HuH-7 (cell line): Measurements from ENCODE around the gene MINDY4.

Experiments
- DNase-seq: peaks from one replicate; pipeline ENCODE4 v3.0.0; 2011; ENCODE audit warnings: low spot score

Gene MINDY4

DNA sequence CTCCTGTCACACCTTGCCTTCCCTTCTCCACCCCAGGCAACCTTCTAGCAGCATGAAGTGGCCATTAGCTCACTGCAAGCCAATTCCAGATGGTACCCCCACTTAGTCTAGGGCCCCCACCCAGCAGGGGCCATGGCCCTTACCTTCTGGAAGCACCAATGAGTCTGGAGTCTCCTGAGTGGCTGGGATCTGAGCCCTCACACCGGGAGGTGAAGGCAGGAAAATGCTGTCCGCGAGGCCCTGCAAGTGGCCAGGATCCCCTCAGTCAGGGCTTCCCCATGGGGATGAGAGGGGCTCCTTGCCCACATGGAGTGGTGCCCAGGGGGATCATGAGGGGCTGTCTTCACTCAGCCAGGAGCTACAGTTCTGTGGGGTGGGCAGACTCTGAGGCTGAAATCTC is 145.0 kb downstream of the MINDY4 start:
- no peak for DNase-seq

DNA sequence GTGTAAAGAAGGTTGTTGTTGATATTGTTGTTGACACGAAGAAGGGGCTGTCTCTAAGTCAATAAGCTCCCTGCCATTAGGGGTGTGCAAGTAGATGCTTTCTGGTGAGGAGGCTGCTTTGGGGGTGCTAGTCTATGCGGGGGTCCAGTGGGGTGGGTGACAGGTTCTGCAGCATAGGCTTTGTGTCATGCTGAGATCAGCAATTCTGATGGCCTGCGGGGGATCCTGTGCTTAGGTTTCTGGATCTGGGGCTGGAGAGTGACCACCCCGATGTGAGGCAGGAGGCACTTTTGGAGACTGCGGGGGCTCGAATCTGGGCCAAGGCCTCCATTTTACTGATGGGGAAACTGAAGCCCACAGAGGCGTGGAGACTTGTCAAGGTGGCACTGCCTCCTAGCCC is 145.6 kb downstream of the MINDY4 start:
- no peak for DNase-seq

DNA sequence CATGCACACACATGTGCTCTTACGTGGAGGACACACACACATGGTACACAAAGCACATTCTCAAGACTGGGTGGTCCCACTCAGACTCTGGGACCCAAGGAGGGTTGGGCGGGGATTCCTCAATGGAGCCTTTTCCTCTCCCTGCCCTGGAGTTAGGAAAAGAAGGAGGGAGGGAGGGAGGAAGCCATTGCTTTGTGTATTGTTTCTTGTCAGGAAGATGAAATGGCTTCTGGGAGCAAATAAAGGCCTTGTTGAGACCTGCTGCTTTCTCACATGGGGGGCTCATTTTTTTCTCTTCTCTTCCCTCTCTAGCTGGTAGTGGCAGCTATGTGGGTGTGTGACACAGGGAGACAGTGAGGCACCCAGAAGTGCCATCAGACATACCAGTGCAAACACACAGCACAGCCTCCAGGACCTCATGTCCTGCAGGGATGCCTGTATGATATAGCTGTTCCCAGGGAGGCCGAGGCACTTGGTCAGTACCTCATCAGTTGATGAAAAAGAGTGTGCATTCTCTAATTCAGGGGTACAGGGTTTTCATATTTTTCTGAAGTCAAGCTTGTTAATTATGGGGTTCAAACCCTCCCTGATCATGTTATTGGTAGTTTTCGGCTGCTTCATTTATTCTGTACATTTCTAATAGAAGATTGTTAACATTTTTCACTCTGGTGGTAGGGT is 146.1 kb downstream of the MINDY4 start:
- no peak for DNase-seq

DNA sequence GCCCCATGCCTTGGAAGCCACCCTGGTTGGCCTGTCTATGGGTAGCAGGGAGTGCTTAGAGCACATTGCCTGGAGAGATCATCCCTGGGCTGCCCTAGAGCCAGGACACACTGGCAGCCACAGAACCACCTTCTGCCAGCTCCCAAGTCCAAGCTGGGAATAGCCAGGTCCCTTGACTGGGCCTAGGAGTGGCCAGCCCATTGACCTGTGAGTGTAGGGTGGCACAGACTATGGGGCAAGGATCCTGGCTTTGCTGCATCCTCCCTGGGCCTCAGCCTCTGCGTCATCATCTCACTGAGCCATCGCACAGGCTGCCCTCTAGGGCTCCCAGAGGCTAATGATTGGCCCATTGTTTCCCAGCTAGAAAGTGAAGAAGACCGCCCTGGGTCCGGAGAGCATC is 147.5 kb downstream of the MINDY4 start:
- no peak for DNase-seq

DNA sequence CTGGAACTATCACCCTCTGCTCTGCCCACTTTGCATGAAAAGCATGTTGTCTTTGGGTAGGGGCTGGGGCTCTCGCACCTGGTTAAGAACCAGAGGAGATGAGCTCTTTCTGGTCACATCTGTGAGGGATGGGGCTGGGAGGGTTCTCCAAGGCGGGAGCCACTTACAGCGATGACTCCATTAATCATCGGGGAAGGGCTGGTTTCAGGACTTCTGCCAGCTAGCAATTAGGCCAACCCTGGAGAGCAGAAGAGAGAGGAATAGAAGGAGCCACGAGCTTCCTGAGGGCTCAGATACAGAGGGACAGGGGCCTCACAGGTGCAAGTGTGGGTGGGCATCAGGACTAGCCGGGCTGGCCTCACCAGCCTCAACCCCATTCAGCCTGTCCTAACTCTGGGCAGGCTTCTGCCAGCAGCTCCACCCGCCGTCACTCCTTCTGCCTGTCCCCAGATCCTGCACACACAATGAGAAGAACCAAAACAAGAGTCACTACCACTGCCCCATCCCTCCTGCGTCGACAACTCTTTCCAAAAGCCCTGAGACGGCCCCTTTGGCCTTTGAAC is 148.9 kb downstream of the MINDY4 start:
- no peak for DNase-seq

DNA sequence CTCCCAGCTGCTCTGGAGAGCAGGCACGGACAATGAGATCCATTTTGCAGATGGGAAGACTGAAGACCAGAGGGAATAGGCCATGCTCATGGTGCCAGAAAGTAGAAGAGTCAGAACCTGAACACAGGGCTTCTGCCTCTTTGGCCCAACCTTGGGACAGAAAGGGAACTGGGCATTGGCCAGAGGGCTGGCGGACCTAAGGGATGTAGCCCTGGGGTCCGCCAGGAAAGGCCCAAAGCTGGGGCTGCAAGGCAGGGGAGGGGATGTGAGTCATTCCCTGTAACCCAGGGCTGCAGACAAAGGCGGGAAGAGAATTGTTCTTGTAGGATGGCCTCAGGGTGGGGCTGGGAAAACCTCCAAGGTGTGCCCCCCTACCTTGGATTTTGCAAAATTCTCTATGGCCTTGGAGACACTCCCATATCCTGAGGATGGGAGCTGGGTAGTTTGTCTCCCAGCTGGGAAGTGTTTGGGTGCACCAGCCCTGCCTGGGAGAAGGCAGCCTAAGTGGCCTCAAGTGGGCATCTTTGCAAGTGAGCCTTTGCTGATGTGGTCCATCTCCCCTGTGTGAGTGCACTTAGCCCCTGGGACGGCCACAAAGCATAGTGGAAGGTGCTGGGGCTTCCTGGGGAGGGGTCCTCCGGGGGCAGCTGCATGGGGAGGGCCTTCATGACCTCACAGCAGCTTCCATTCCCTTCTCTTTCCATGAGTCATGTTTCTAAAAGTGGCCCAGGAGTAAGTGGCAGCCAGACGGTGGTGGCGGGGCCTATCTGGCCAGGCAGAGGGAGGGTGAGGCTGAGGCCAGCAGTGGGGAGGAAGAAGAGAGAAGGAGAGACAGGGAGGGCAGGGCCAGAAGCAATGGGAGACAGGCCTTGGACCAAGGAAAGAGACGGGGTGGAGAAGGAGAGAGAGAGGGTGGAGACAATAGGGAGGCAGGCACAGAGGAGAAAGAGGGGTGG is 149.6 kb downstream of the MINDY4 start:
- no peak for DNase-seq

DNA sequence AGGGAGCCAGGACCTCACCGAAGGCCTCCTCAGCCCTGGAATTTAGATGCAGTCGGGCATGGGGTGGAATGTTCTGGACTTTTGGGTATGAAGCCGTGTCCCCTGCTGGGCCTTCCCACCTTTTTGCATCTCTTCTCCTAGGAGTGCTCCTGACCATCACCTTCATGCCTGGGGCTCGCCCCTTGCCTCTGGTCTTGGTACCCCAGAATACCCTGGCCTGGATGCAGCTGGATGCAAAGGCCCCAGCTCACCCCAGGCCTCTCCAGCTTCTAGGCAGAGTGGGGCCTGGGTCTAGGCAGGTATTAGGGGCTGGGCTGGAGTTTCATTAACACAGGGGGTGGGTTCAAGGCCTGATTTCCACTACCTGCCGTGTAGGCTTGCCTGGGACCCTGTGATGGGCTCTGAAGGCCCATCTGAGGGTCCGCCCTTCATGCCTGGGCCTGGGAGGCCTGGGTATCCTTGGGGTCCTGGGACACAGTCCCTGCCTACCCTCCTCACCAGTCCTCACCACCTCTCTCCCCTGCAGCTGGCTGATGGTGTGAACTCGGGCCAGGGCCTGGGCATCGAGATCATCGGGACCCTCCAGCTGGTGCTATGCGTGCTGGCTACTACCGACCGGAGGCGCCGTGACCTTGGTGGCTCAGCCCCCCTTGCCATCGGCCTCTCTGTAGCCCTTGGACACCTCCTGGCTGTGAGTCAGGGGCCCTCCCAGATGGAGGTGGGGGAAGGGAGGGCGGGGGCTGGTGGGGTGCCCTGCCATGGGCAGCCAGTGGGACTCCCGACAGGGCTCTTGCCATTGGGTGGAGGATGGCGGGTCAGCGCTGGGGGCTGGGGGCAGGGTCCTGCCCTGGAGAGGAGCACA is 150.6 kb downstream of the MINDY4 start:
- DNase-seq: no peak

DNA sequence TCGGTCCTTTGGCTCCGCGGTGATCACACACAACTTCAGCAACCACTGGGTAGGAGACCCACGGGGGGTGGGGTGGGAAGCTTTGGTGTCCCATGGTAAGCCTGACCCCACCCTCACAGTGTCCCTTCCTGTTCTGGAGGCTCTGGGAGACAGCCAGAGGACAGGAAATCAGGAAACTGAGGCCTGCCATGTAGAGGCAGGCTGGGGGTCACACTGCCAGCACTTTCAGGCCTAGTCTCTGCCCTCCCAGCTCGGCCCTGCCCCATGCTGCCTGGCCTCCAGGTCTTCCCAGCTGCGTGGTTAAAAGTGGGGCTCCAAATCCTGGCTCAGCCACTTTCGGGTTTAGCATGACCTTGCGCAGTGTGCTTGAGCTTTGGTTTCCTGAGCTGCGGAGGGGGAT is 151.4 kb downstream of the MINDY4 start:
- DNase-seq: no peak

DNA sequence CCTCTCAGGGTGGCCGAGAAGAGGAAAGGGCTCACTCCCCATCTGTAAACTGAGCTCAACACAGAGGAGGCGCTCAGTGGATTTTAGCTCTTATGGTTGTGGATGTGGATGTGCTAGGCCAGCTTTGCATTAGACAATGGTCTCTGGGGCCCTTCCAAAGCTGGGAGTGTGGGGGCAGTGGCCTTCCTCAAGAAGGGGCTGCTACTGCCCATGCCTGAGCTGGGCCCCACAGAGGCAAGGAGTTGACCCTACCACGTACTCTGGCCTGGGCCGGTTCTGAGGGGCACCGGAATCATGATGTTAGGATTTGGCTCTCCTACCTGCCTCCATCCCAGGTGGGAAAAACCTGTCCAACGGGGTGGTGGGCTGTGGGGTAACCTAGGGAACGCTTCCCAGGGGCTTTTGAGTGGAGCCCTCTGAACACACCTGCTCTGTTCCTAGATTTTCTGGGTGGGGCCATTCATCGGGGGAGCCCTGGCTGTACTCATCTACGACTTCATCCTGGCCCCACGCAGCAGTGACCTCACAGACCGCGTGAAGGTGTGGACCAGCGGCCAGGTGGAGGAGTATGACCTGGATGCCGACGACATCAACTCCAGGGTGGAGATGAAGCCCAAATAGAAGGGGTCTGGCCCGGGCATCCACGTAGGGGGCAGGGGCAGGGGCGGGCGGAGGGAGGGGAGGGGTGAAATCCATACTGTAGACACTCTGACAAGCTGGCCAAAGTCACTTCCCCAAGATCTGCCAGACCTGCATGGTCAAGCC is 152.0 kb downstream of the MINDY4 start:
- DNase-seq: no peak

DNA sequence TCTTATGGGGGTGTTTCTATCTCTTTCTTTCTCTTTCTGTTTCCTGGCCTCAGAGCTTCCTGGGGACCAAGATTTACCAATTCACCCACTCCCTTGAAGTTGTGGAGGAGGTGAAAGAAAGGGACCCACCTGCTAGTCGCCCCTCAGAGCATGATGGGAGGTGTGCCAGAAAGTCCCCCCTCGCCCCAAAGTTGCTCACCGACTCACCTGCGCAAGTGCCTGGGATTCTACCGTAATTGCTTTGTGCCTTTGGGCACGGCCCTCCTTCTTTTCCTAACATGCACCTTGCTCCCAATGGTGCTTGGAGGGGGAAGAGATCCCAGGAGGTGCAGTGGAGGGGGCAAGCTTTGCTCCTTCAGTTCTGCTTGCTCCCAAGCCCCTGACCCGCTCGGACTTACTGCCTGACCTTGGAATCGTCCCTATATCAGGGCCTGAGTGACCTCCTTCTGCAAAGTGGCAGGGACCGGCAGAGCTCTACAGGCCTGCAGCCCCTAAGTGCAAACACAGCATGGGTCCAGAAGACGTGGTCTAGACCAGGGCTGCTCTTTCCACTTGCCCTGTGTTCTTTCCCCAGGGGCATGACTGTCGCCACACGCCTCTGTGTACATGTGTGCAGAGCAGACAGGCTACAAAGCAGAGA is 152.7 kb downstream of the MINDY4 start:
- DNase-seq: no peak

DNA sequence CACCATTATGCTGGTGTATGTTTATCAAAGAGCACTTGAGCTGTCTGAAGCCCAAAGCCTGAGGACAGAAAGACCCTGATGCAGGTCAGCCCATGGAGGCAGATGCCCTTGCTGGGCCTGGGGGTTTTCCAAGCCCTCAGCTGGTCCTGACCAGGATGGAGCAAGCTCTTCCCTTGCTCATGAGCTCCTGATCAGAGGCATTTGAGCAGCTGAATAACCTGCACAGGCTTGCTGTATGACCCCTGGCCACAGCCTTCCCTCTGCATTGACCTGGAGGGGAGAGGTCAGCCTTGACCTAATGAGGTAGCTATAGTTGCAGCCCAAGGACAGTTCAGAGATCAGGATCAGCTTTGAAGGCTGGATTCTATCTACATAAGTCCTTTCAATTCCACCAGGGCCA is 153.4 kb downstream of the MINDY4 start:
- no peak for DNase-seq

DNA sequence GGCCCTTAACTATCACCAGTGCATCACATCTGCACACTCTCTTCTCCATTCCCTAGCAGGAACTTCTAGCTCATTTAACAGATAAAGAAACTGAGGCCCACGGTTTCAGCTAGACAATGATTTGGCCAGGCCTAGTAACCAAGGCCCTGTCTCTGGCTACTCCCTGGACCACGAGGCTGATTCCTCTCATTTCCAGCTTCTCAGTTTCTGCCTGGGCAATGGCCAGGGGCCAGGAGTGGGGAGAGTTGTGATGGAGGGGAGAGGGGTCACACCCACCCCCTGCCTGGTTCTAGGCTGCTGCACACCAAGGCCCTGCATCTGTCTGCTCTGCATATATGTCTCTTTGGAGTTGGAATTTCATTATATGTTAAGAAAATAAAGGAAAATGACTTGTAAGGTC is 153.9 kb downstream of the MINDY4 start:
- no peak for DNase-seq

DNA sequence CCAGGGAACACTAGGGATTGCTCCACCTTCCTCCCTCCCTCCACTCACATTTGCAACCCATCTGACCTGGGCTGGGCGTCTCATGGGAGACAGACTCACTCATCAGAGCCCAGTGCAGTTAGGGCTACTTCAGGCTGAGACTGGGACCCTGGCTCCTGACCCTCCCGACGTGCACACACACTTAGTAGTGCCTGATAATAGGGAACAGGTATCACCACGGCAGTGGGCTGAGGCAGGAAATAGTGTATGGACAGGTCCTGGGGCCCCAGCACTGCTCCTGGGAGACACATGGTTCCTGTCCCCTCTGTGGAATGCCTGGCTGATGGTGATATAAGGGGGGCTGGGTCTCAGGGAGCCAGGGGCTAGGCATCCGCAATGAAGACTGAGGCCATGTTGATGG is 154.7 kb downstream of the MINDY4 start:
- DNase-seq: no peak

DNA sequence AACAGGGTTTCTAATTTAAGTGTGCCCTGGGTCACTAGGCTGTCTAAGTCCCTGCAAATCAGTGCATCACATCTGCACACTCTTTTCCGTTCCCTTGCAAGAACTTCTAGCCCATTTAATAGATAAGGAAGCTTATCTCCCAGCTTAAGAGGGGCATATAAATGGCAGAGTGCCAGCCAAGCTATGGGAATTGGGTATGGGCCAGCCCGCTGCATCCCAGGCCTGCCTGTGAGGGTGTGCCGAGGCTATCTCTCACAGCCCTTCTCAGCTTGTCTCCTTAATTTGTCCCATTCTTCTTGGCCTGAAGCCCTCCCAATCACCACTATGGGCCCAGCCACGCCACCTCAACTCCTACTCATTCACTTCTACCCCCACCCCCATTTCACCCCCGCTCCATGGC is 155.1 kb downstream of the MINDY4 start:
- DNase-seq: no peak

DNA sequence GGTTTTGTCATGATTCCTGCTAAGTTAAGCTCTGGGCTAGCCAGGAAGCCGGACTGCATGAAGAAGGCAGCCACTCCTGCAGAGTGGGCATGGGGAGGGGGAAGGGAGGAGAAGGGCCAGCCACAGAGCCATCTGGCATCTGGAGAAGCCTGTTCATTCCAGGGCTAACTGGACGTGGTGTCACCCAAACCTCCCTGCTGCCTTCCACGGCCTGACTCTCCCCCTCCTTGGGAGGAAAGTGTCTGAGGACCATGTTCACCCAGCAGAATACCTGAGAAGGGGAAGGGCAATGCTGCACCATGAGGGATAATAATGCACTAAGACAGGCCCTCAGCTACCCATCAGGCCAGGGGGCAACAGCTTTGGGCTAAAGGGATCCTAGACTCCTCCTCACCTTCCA is 155.8 kb downstream of the MINDY4 start:
- no peak for DNase-seq

DNA sequence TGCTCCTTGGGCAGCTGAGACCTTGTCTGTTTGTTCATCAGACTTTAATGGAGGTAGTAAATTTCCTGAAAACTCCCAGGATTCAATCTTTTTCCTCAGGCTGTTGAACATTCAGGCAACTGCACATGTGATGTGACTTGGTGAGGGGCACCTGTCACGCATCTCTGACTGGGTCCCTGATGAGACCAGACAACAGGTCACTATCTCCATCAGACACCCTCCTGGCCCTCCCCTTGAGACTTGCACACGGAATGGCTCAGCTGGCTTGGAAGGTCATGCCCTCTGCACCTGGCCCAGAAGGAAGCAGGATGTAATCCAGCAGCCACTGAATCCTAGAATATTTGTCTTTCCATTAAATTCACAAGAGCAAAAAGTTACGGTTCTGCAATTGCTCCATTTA is 156.3 kb downstream of the MINDY4 start:
- DNase-seq: no peak

DNA sequence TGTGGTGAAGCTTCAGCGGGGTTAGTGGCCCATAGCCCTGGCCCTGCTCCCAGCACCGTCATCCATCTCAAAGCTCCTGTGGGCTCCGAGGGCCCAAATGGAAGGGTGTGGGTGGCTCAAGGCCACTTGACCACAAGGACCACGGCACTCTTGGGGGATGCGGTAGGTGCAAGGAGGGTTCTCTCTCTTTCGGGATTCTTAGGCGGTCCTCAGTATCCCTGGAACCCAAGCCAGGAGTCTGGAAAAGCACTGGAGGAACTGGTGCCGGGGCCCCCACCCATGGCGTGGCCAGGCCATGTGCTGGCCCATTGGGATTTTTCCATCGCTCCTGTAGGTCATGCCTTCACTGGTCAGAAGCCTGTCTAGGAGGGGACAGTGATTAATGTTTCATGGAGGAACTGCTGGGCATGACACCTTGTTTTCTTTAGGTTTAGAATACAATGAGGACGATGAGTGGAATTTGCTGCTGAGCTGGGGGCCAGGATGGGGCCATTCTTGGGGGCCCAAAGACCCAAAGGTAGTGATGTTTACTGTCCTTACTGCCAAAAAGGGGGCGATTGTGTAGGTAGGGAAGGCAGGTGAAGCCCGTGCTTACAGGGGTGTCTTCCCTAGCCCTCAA is 157.1 kb downstream of the MINDY4 start:
- peak; percentile 2 for DNase-seq

DNA sequence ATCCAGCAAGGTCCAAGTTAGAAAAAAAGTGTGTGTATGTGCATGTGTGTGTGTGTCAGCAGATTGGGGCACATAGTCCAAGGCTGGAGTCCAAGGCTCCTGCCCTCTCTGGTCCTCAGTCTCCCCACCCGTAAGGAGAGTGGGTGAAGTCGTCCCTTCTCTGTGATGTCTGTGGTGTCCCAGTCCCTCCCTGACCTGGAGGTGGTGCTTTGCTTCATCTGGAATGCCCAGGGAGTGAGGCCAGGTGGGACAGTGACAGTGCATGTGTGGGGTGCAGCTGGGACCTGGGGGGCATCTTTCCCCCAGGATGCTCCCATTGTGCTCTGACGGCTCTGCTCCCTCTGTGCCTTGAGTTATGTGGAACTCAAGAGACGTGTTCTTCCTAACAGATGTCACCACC is 158.5 kb downstream of the MINDY4 start:
- DNase-seq: no peak

DNA sequence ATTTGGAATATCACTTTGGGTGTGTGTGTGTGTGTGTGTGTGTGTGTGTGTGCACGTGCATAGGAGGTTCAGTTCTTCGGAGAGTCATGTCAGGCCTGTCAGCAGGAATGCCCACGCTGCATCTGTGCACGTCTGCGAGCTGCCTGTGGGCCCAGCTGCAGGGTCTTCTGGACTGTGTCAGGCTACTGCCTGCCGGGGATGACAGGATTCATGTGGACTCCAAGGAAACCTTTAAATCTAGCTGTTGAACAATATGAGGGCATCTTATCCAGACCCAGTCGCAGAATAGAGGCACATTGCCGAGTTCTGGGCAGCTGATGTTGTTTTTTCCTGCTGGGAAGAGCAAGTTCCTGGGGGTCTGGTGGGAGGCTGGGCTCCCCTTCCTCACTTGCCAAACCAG is 159.4 kb downstream of the MINDY4 start:
- DNase-seq: no peak

DNA sequence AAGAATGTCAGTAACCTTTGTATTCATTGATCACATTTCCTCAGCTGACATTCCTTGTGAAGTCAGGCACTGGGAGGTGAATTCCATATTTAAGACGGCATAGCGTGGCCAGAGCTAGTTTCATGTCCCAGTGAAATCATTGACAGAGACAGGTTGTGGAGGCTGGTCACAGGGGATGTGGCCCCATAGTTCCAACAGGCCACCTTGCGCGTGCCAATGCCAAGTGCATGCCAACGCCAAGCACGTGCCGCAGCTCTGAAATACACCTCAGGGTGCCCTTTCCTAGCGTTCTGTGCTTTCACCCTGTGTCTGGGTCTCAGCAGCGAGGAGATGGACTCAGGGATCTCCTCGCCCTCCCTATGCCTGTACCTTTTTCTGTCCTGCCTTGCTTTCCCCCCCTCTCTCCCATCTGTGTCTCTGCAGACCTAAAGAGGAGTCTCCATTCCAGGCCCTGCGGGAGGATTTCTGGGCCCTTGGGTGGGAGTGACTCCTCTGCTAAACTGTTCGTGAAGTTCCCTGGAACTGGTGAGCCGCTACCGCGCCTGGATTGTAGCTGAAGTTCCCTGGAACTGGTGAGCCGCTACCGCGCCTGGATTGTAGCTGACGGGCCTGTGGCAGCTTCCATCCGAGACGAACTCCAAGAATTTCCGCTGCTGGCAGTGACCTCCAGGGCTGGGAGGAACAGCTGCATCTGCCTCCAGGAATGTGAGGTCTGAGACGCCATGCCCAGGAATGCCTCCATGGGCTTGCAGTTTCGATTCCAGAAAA is 160.1 kb downstream of the MINDY4 start:
- peak; percentile 4 for DNase-seq
